Esophagus squamous epithelium (tissue), 5 donors: Measurements from ENCODE around the gene FAM163A. TPM values are rescaled to one million over a fixed set of nuclear protein-coding genes. Genes with fewer than 3 reads are reported as not detected.
A peak's percentile ranks its signal among the peaks of the same experiment; 100 is the strongest.

Experiments
- DNase-seq: peaks from one replicate; lab custom pipeline; 2025; lab: John Stamatoyannopoulos, UW
- H3K27ac ChIP-seq, 4 donors: fragments of 200-600 bp; sonication (generic); one replicate each; pipeline ENCODE4 v1.5.1; 2016 to 2019; ENCODE audit warnings: mild to moderate bottlenecking in 1 of 4
- H3K27me3 ChIP-seq, 4 donors: fragments of 200-600 bp; sonication (generic); 1 replicate in 3 of 4; 2 replicates in 1 of 4; pipeline versions ENCODE4 v1.5.1 to v1.6.0; 2017 to 2021; ENCODE audit warnings: antibody characterized with exemption in 1 of 4
- H3K36me3 ChIP-seq, 3 donors: fragments of 200-600 bp; sonication (generic); one replicate each; pipeline ENCODE4 v1.5.1; 2016 to 2019
- H3K4me1 ChIP-seq, 3 donors: fragments of 200-600 bp; sonication (generic); one replicate each; pipeline ENCODE4 v1.5.1; 2017 to 2019
- H3K4me3 ChIP-seq, 4 donors: fragments of 200-600 bp; sonication (generic); 1 replicate in 3 of 4; 2 replicates in 1 of 4; pipeline ENCODE4 v1.5.1; 2016 to 2019; ENCODE audit warnings: mild to moderate bottlenecking in 2 of 4, moderate library complexity in 1 of 4
- H3K9me3 ChIP-seq, 3 donors: fragments of 200-600 bp; sonication (generic); one replicate each; pipeline ENCODE4 v1.5.1; 2016 to 2019
- POLR2A ChIP-seq, 4 donors: fragments of 450-650 bp; IDR thresholded peaks; one replicate each; pipeline ENCODE4 v1.6.1; 2017; ENCODE audit warnings: antibody characterized with exemption in 4 of 4, mild to moderate bottlenecking in 4 of 4, moderate library complexity in 3 of 4
- WGBS, 2 donors: methylation state at CpG; one replicate each; pipeline ENCODE4 v1.1.5; 2018; 5-methylcytosine and 5-hydroxymethylcytosine counted together
- intact Hi-C: fragments of 100-400 bp; cut with DNase I; formaldehyde crosslinking; loops from one replicate; pipeline ENCODE4 v1.15.0; 2022
- total RNA-seq, 4 donors: library from RNA; depleted of rRNA; stranded (reverse); fragments of >200 nt; gene quantifications; one replicate each; pipeline ENCODE4 v1.1.0, GENCODE V29; 2016
- TF ChIP-seq, protein P1 (sequence below), 6 experiments: fragments of 450-650 bp in 4 of 6; fragments of 200-600 bp in 2 of 6; sonication (generic) in 2 of 6; IDR thresholded peaks; one replicate each; pipeline ENCODE4 v1.5.1; 2016 to 2019; ENCODE audit warnings: antibody characterized with exemption in 6 of 6, mild to moderate bottlenecking in 4 of 6, moderate library complexity in 4 of 6
- donor health status: DM: yes; HTN: yes; CAD: no.

FAM163A gene
- total RNA-seq, 4 donors from 2014 or later, result not detected

- Histone ChIP-seq H3K36me3 (no peaks in the 10 kb centered on the region), H3K27ac (no peak overlapping the region), H3K4me1 (no peaks in the 10 kb centered on the region), H3K27me3 (no peaks in the 10 kb centered on the region), H3K4me3 (no peak overlapping the region), H3K9me3 (no peaks in the 10 kb centered on the region)
- intact Hi-C loops, result no loop called here
- WGBS, 2 donors, result 81 to 91% methylated on average over 3 of the region's 3 CpGs
- no peak for DNase-seq
- TF ChIP-seq, protein P1, sequence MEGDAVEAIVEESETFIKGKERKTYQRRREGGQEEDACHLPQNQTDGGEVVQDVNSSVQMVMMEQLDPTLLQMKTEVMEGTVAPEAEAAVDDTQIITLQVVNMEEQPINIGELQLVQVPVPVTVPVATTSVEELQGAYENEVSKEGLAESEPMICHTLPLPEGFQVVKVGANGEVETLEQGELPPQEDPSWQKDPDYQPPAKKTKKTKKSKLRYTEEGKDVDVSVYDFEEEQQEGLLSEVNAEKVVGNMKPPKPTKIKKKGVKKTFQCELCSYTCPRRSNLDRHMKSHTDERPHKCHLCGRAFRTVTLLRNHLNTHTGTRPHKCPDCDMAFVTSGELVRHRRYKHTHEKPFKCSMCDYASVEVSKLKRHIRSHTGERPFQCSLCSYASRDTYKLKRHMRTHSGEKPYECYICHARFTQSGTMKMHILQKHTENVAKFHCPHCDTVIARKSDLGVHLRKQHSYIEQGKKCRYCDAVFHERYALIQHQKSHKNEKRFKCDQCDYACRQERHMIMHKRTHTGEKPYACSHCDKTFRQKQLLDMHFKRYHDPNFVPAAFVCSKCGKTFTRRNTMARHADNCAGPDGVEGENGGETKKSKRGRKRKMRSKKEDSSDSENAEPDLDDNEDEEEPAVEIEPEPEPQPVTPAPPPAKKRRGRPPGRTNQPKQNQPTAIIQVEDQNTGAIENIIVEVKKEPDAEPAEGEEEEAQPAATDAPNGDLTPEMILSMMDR (IDR thresholded peaks at IDR 0.05), result no peak
- TF ChIP-seq POLR2A (IDR thresholded peaks at IDR 0.05), result no peak
These were observed 34.6 kb downstream of the FAM163A start for GRCh38 chr1:179777731-179778130.

GRCh38 chr1:179779645-179780272 lies 36.7 kb downstream of the FAM163A start:
- Histone ChIP-seq H3K27ac (no peak overlapping the region), H3K4me1 (no peaks in the 10 kb centered on the region), H3K9me3 (no peaks in the 10 kb centered on the region), H3K4me3 (no peak overlapping the region), H3K36me3 (no peaks in the 10 kb centered on the region), H3K27me3 (no peaks in the 10 kb centered on the region)
- TF ChIP-seq, protein P1 (IDR thresholded peaks at IDR 0.05), result no peak
- no peak for TF ChIP-seq POLR2A (IDR thresholded peaks at IDR 0.05)
- no peak for DNase-seq
- WGBS, 2 donors, result 65 to 77% methylated on average over 2 of the region's 2 CpGs
- intact Hi-C loops, result no loop called here

- Histone ChIP-seq H3K9me3 (no peaks in the 10 kb centered on the region), H3K4me3 (no peak overlapping the region), H3K36me3 (no peaks in the 10 kb centered on the region), H3K27me3 (no peaks in the 10 kb centered on the region), H3K4me1 (no peaks in the 10 kb centered on the region), H3K27ac (peak overlapping the region in 3 of 4 donors; percentile 50 to 66 (median 59))
- no peak for TF ChIP-seq POLR2A (IDR thresholded peaks at IDR 0.05)
- TF ChIP-seq, protein P1 (IDR thresholded peaks at IDR 0.05), result no peak
- 73 to 80% methylated on average over 10 of the region's 10 CpGs for WGBS, 2 donors
- intact Hi-C loops, result no loop called here
- DNase-seq, result no peak
These were observed 38.9 kb downstream of the FAM163A start for GRCh38 chr1:179781962-179782361.

DNA sequence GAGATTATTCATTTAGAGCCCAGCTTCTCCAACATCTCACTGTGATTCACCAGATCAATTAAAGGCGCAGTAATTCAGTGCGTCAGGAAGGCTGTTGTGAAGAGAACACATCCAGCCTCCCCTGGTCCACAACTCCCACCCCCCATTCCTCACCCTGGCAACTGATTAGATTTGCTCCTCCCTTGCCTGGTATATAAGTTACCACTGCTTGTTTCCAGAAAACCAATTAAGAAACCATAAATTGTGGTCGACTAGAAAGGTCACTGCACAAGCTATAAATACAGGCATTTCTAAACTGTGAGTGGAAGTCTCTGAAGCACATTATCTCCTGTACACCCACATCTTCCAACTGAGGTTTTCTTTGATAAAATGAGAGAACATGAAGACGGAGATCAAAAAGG lies 41.9 kb downstream of the FAM163A start:
- no peak for DNase-seq
- H3K4me1 ChIP-seq, result no peaks in the 10 kb centered on the region
- TF ChIP-seq, protein P1 (IDR thresholded peaks at IDR 0.05), result no peak
- no peak for TF ChIP-seq POLR2A (IDR thresholded peaks at IDR 0.05)
- intact Hi-C loops, result no loop called here
- H3K36me3 ChIP-seq, result no peaks in the 10 kb centered on the region
- no peak overlapping the region for H3K27ac ChIP-seq
- no peaks in the 10 kb centered on the region for H3K9me3 ChIP-seq
- H3K27me3 ChIP-seq, result no peaks in the 10 kb centered on the region
- no peak overlapping the region for H3K4me3 ChIP-seq
- WGBS, 2 donors, result 58 to 62% methylated on average over 4 of the region's 4 CpGs

GRCh38 chr1:179785728-179786127 lies 42.6 kb downstream of the FAM163A start:
- TF ChIP-seq POLR2A (IDR thresholded peaks at IDR 0.05), result no peak
- TF ChIP-seq, protein P1 (IDR thresholded peaks at IDR 0.05), result no peak
- H3K9me3 ChIP-seq, result no peaks in the 10 kb centered on the region
- no peak for DNase-seq
- H3K36me3 ChIP-seq, result no peaks in the 10 kb centered on the region
- WGBS, 2 donors, result 53 to 63% methylated on average over 2 of the region's 2 CpGs
- H3K27ac ChIP-seq, result no peak overlapping the region
- intact Hi-C loops, result no loop called here
- no peaks in the 10 kb centered on the region for H3K27me3 ChIP-seq
- H3K4me3 ChIP-seq, result no peak overlapping the region
- no peaks in the 10 kb centered on the region for H3K4me1 ChIP-seq
